Hepatocyte (in vitro differentiated cells): ENCODE measurements around the gene GPR37L1. TPM values are rescaled to one million over a fixed set of nuclear protein-coding genes. Genes with fewer than 3 reads are reported as not detected.
"Not testable (repeated sequence)": the region's sequence is repeated elsewhere in the genome, so short reads cannot be mapped to it uniquely, and the experiment has no call there.

ENCODE experiments used
- DNase-seq: peaks from one replicate; pipeline ENCODE4 v3.0.0-alpha.2; 2016; ENCODE audit warnings: low spot score
- H2AFZ ChIP-seq: fragments of 200-600 bp; sonication (generic); 2 replicates; pipeline ENCODE4 v1.6.0; 2016; ENCODE audit warnings: antibody characterized with exemption, mild to moderate bottlenecking
- H3K27ac ChIP-seq: fragments of 200-600 bp; sonication (generic); 2 replicates; pipeline ENCODE4 v1.5.1; 2016; ENCODE audit warnings: mild to moderate bottlenecking
- H3K27me3 ChIP-seq: fragments of 200-600 bp; sonication (generic); 2 replicates; pipeline ENCODE4 v1.6.1; 2016
- H3K36me3 ChIP-seq: fragments of 200-600 bp; sonication (generic); replicated peaks from 2 replicates; pipeline ENCODE4 v1.5.1; 2016; ENCODE audit warnings: low read depth; ENCODE audit not compliant: insufficient read depth
- H3K4me1 ChIP-seq: fragments of 200-600 bp; sonication (generic); 2 replicates; pipeline ENCODE4 v1.5.1; 2016; ENCODE audit warnings: mild to moderate bottlenecking, moderate library complexity; ENCODE audit not compliant: insufficient read depth
- H3K4me2 ChIP-seq: fragments of 200-600 bp; sonication (generic); 2 replicates; pipeline ENCODE4 v1.6.0; 2016
- H3K4me3 ChIP-seq: fragments of 200-600 bp; sonication (generic); 2 replicates; pipeline ENCODE4 v1.5.1; 2016; ENCODE audit warnings: mild to moderate bottlenecking
- H3K79me2 ChIP-seq: fragments of 200-600 bp; sonication (generic); 2 replicates; pipeline ENCODE4 v1.6.0; 2017; ENCODE audit warnings: mild to moderate bottlenecking
- H3K9me2 ChIP-seq: fragments of 200-600 bp; sonication (generic); replicated peaks from 2 replicates; pipeline ENCODE4 v1.6.0; 2017; ENCODE audit warnings: mild to moderate bottlenecking; ENCODE audit not compliant: insufficient read depth
- H3K9me3 ChIP-seq: fragments of 200-600 bp; sonication (generic); 2 replicates; pipeline ENCODE4 v1.5.1; 2016; ENCODE audit warnings: low read depth, mild to moderate bottlenecking
- H4K20me1 ChIP-seq: fragments of 200-600 bp; sonication (generic); 2 replicates; pipeline ENCODE4 v1.6.0; 2016; ENCODE audit warnings: mild to moderate bottlenecking; ENCODE audit not compliant: insufficient read depth, poor library complexity, severe bottlenecking
- CTCF ChIP-seq: fragments of 200-600 bp; sonication (generic); IDR thresholded peaks from 2 replicates; pipeline ENCODE4 v1.5.1; 2016; ENCODE audit warnings: antibody characterized with exemption, mild to moderate bottlenecking; ENCODE audit not compliant: poor library complexity
- EZH2 ChIP-seq: fragments of 200-600 bp; sonication (generic); IDR thresholded peaks from 2 replicates; pipeline ENCODE4 v1.6.1; 2016; ENCODE audit warnings: antibody characterized with exemption, mild to moderate bottlenecking, borderline replicate concordance
- EZH2phosphoT487 ChIP-seq: fragments of 200-600 bp; sonication (generic); IDR thresholded peaks from one replicate; pipeline ENCODE4 v1.6.1; 2018; ENCODE audit warnings: antibody characterized with exemption, mild to moderate bottlenecking, low read depth, moderate library complexity; ENCODE audit not compliant: unreplicated experiment, severe bottlenecking
- WGBS: methylation state at CpG from one replicate; pipeline ENCODE4 v1.1.6; 2016; ENCODE audit warnings: low lambda C conversion rate; ENCODE audit errors: missing lambda C conversion rate; 5-methylcytosine and 5-hydroxymethylcytosine counted together
- polyA plus RNA-seq: library from polyadenylated mRNA; unstranded; fragments of >200 nt; fragmentation: Nextera tagmentation; extraction: Ambion mirVana; gene quantifications from 2 replicates; pipeline ENCODE4 v1.2.1, GENCODE V29; 2016
- total RNA-seq: library from RNA; depleted of rRNA; stranded (reverse); fragments of >200 nt; gene quantifications from 2 replicates; pipeline ENCODE4 v1.2.3, GENCODE V29; 2014

The GPR37L1 gene
- total and polyA plus RNA-seq, 2 experiments from 2014 or later = 0.39 TPM; not detected in 1

DNA sequence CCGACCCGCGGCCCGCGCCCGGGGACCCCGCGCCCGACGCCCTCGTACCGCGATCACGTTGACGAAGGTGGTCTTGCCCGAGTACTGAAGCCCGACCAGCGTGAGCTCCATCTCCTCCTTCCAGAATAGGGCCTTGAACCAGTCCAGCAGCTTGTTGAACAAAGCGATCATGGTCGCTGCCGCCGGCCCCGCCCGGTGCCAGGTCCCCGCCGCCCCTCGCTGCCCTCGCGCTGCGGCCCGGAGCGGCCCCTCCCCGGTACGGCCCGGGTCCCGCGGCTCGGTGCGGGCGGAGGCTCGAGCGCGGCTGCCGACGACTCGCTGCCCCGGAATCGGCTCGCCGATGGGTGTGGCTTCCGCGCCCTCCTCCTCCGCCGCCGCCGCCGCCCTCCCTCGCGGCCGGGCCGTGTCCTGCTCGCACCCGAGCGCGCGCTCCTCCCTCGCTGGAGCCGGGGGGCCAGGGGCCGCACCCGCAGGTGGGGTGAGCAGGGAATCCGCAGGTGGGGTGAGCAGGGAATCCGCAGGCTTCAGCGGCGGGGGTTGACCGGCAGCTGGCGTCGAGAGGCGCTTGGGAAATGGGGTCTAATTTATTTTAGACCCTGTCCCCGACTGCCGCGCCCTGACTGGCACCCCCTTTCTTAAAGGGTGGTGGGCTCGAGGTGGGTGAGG, 21.8 kb downstream of the GPR37L1 start, which contains the start of gene ARL8A:
ARL8A (minus strand) TSS at position 336 of the 666 bp plus-strand sequence; CDS start at position 171, 165 bp downstream.
- Histone ChIP-seq H2AFZ (peak within 1 kb of the TSS; percentile 99), H3K4me1 (peaks cover 7% of the 10 kb centered on the region), H3K4me3 (peak within 1 kb of the TSS; percentile 63), H3K79me2 (peaks cover 48% of the 10 kb centered on the region), H4K20me1 (peaks cover 35% of the 10 kb centered on the region), H3K36me3 (no peaks in the 10 kb centered on the region), H3K27me3 (no peaks in the 10 kb centered on the region), H3K9me2 (no peaks in the 10 kb centered on the region), H3K4me2 (peak within 1 kb of the TSS; percentile 89), H3K27ac (peak within 1 kb of the TSS; percentile 81), H3K9me3 (no peaks in the 10 kb centered on the region)
- no peak for TF ChIP-seq EZH2phosphoT487
- no peak for TF ChIP-seq CTCF
- no peak for TF ChIP-seq EZH2
- DNase-seq = peak; percentile 84
- under 1% methylated on average over 48 of the region's 82 CpGs for WGBS

- H3K4me2 ChIP-seq = peak overlapping the region; percentile 89
- no peak for TF ChIP-seq EZH2phosphoT487
- TF ChIP-seq EZH2 = no peak
- TF ChIP-seq CTCF = no peak
- no peak for DNase-seq
- H3K9me2 ChIP-seq = no peaks in the 10 kb centered on the region
- H3K36me3 ChIP-seq = no peaks in the 10 kb centered on the region
- H4K20me1 ChIP-seq = peaks cover 35% of the 10 kb centered on the region
- H3K4me1 ChIP-seq = peaks cover 7% of the 10 kb centered on the region
- H3K27ac ChIP-seq = no peak overlapping the region
- H3K79me2 ChIP-seq = peaks cover 43% of the 10 kb centered on the region
- H3K4me3 ChIP-seq = peak overlapping the region; percentile 63
- H3K9me3 ChIP-seq = no peaks in the 10 kb centered on the region
- 20% methylated on average over 13 of the region's 13 CpGs for WGBS
- no peaks in the 10 kb centered on the region for H3K27me3 ChIP-seq
- peak overlapping the region; percentile 99 for H2AFZ ChIP-seq
Observed at GRCh38 chr1:202145068-202145743, 22.5 kb downstream of the GPR37L1 start.

DNA sequence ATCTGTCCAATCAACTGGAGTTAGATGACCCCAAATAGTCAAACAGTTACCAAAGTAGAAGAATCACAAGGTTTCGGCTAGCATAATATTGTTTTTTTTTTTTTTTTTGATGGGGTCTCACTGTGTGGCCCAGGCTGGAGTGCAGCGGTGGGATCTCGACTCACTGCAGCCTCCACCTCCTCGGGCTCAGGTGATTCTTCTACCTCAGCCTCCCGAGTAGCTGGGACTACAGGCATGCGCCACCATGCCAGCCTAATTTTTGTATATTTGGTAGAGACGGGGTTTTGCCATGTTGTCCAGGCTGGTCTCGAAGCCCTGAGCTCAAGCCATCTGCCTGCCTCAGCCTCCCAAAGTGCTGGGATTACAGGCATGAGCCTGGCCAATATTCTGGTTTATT, 23.0 kb downstream of the GPR37L1 start:
- not testable (repeated sequence) for H2AFZ ChIP-seq, H3K9me3 ChIP-seq, DNase-seq, H3K9me2 ChIP-seq, H3K4me1 ChIP-seq, H3K36me3 ChIP-seq, H3K27me3 ChIP-seq, H3K4me3 ChIP-seq, H3K27ac ChIP-seq
- H4K20me1 ChIP-seq = peaks cover 30% of the 10 kb centered on the region
- WGBS = 89% methylated on average over 8 of the region's 8 CpGs
- H3K4me2 ChIP-seq = peak overlapping the region; percentile 89
- H3K79me2 ChIP-seq = peaks cover 37% of the 10 kb centered on the region

- H3K4me3 ChIP-seq = no peak overlapping the region
- peaks cover 32% of the 10 kb centered on the region for H3K79me2 ChIP-seq
- H3K36me3 ChIP-seq = no peaks in the 10 kb centered on the region
- peaks cover 24% of the 10 kb centered on the region for H4K20me1 ChIP-seq
- no peak overlapping the region for H3K4me2 ChIP-seq
- no peak overlapping the region for H3K27ac ChIP-seq
- H2AFZ ChIP-seq = no peak overlapping the region
- TF ChIP-seq CTCF = no peak
- TF ChIP-seq EZH2 = no peak
- TF ChIP-seq EZH2phosphoT487 = no peak
- DNase-seq = no peak
- 87% methylated on average over 5 of the region's 5 CpGs for WGBS
- H3K9me2 ChIP-seq = no peaks in the 10 kb centered on the region
- H3K4me1 ChIP-seq = peaks cover 7% of the 10 kb centered on the region
- H3K27me3 ChIP-seq = no peaks in the 10 kb centered on the region
- no peaks in the 10 kb centered on the region for H3K9me3 ChIP-seq
Observed at GRCh38 chr1:202146279-202146678, 23.6 kb downstream of the GPR37L1 start.
